Lung (tissue), 12 donors: Measurements from ENCODE around the gene APRT. TPM values are rescaled to one million over a fixed set of nuclear protein-coding genes. Genes with fewer than 3 reads are reported as not detected.

Source experiments
- ATAC-seq: fragments of 200-7000 bp; cut with Tn5 transposase; one replicate; pipeline ENCODE4 v1.9.1; 2020; ENCODE audit warnings: moderate number of reproducible peaks; ENCODE audit not compliant: insufficient read depth, low FRiP score
- DNase-seq, 3 donors: peaks; one replicate each; pipeline ENCODE4 v3.0.0-alpha.2; 2013 to 2017
- H3K27ac ChIP-seq, 2 donors: one replicate each; pipeline ENCODE4 v1.5.1; 2013; ENCODE audit warnings: mild to moderate bottlenecking in 2 of 2, moderate library complexity in 2 of 2, control low read depth in 1 of 2, inconsistent platforms in 1 of 2, low read depth in 1 of 2, low read length in 1 of 2
- H3K27me3 ChIP-seq, 3 donors: one replicate each; pipeline ENCODE4 v1.5.1; 2013; ENCODE audit warnings: low read length in 2 of 3; ENCODE audit not compliant: control insufficient read depth in 3 of 3, insufficient read depth in 3 of 3
- H3K36me3 ChIP-seq, 4 donors: one replicate each; pipeline ENCODE4 v1.5.1; 2013; ENCODE audit warnings: low read length in 4 of 4, mild to moderate bottlenecking in 1 of 4, moderate library complexity in 1 of 4; ENCODE audit not compliant: control insufficient read depth in 4 of 4, insufficient read depth in 4 of 4
- H3K4me1 ChIP-seq, 5 donors: one replicate each; pipeline ENCODE4 v1.5.1; 2013; ENCODE audit warnings: low read length in 5 of 5, mild to moderate bottlenecking in 2 of 5, moderate library complexity in 1 of 5; ENCODE audit not compliant: control insufficient read depth in 5 of 5, insufficient read depth in 5 of 5
- H3K4me3 ChIP-seq: one replicate; pipeline ENCODE4 v1.5.1; 2013; ENCODE audit warnings: mild to moderate bottlenecking, control low read depth, moderate library complexity
- H3K9ac ChIP-seq, 2 donors: one replicate each; pipeline ENCODE4 v1.5.1; 2013; ENCODE audit warnings: low read length in 2 of 2, control low read depth in 1 of 2; ENCODE audit not compliant: insufficient read depth in 1 of 2
- H3K9me3 ChIP-seq, 4 donors: one replicate each; pipeline ENCODE4 v1.5.1; 2013; ENCODE audit warnings: low read length in 3 of 4, mild to moderate bottlenecking in 1 of 4, moderate library complexity in 1 of 4; ENCODE audit not compliant: control insufficient read depth in 4 of 4, insufficient read depth in 3 of 4
- CTCF ChIP-seq: IDR thresholded peaks from 2 replicates; pipeline ENCODE4 v1.5.1; 2012; ENCODE audit warnings: mild to moderate bottlenecking; ENCODE audit errors: control extremely low read depth, extremely low read depth
- WGBS, 2 donors: extraction: QIAGEN DNeasy Blood & Tissue Kit; methylation state at CpG; one replicate each; pipeline ENCODE4 v1.1.7; 2013; 5-methylcytosine and 5-hydroxymethylcytosine counted together
- polyA plus RNA-seq, 2 donors: library from polyadenylated mRNA; stranded (reverse); fragments of 200-250 nt; gene quantifications; one replicate each; pipeline ENCODE4 v1.2.1, GENCODE V29; 2013
- total RNA-seq, 2 donors: library from RNA; depleted of rRNA in 1 of 2; stranded (reverse); fragments of >200 nt in 1 of 2; gene quantifications; one replicate each; pipeline ENCODE4 v1.2.1, GENCODE V29; 2014 to 2021
- donor health status: control.
- donor health status: control.
- donor health status: Bipolar disorder and iron deficiency.
- donor health status: healthy.
- donor health status: DM: yes; HTN: yes; CAD: no.

The APRT gene
- total and polyA plus RNA-seq, 4 donors: 44.2 to 260 (median 176) TPM

- no peaks in the 10 kb centered on the region for H3K27me3 ChIP-seq
- H3K9me3 ChIP-seq: no peaks in the 10 kb centered on the region
- H3K4me3 ChIP-seq: no peak overlapping the region
- H3K9ac ChIP-seq: no peak overlapping the region
- 2 to 5% methylated on average over 10 to 16 of the region's 16 CpGs for WGBS, 2 donors
- ATAC-seq (no peak), DNase-seq (no peak)
- no peak for TF ChIP-seq CTCF
- H3K36me3 ChIP-seq: peaks cover 0 to 7% (median 5%) of the 10 kb centered on the region in 4 donors
- H3K4me1 ChIP-seq: peaks cover 0 to 17% (median 0%) of the 10 kb centered on the region in 5 donors
- H3K27ac ChIP-seq: no peak overlapping the region
Measured at GRCh38 chr16:88804173-88804551, 7.6 kb downstream of the APRT start.

GRCh38 chr16:88803264-88803987, 8.3 kb downstream of the APRT start, which contains the start of gene CDT1:
Gene CDT1, plus strand, starts transcription at chr16:88803789. Its CDS starts 43 bp downstream, at chr16:88803832.
- H3K36me3 ChIP-seq: peaks cover 0 to 7% (median 4%) of the 10 kb centered on the region in 4 donors
- H3K27me3 ChIP-seq: no peaks in the 10 kb centered on the region
- H3K4me3 ChIP-seq: peak within 1 kb of the TSS; percentile 54
- H3K9ac ChIP-seq: no peak within 1 kb of the TSS
- ATAC-seq (peak; percentile 75), DNase-seq (peak; percentile 88 to 90 (median 90))
- no peaks in the 10 kb centered on the region for H3K9me3 ChIP-seq
- 0 to 1% methylated on average over 56 to 97 of the region's 98 CpGs for WGBS, 2 donors
- TF ChIP-seq CTCF: no peak
- H3K4me1 ChIP-seq: peaks cover 0 to 17% (median 0%) of the 10 kb centered on the region in 5 donors
- peak within 1 kb of the TSS; percentile 62 to 84 for H3K27ac ChIP-seq

GRCh38 chr16:88800277-88800592, 11.5 kb downstream of the APRT start:
- no peaks in the 10 kb centered on the region for H3K36me3 ChIP-seq
- no peak overlapping the region for H3K9ac ChIP-seq
- TF ChIP-seq CTCF: no peak
- H3K9me3 ChIP-seq: no peaks in the 10 kb centered on the region
- ATAC-seq: no peak
- no peak for DNase-seq
- H3K27ac ChIP-seq: no peak overlapping the region
- H3K4me1 ChIP-seq: peaks cover 0 to 15% (median 0%) of the 10 kb centered on the region in 5 donors
- WGBS, 2 donors: 56 to 83% methylated on average over 6 of the region's 6 CpGs
- no peaks in the 10 kb centered on the region for H3K27me3 ChIP-seq
- no peak overlapping the region for H3K4me3 ChIP-seq
